GM12878 (cell line): ENCODE results near the gene CSF1. TPM values are rescaled to one million over a fixed set of nuclear protein-coding genes. Genes with fewer than 3 reads are reported as not detected.

Source experiments
- ATAC-seq: fragments of 200-7000 bp; cut with Tn5 transposase; 3 replicates; pipeline ENCODE4 v1.9.1; 2020; ENCODE audit warnings: mild to moderate bottlenecking, moderate library complexity
- BruUV-seq: library from RNA; stranded (reverse); fragments of 400-500 nt; replicated peaks from 2 replicates; lab custom pipeline; 2021; lab: Mats Ljungman, UMichigan
- CTCF ChIA-PET: fragments of 300-600 bp; sonication (Branson Sonifier 250); formaldehyde crosslinking; extraction: SDS; loops from one replicate; lab custom pipeline; 2021; ENCODE audit warnings: inconsistent platforms; lab: Yijun Ruan, JAX
- POLR2A ChIA-PET: fragments of 350-600 bp; formaldehyde crosslinking; extraction: SDS; loops from one replicate; lab custom pipeline; 2021; ENCODE audit warnings: inconsistent platforms; lab: Charles Lee
- RAD21 ChIA-PET: fragments of 300-600 bp; sonication (Branson Sonifier 250); formaldehyde crosslinking; loops from one replicate; lab custom pipeline; 2023; ENCODE audit warnings: antibody characterized with exemption; ENCODE audit not compliant: unreplicated experiment; lab: Charles Lee
- SMC1A ChIA-PET: fragments of 300-600 bp; sonication (Branson Sonifier 250); formaldehyde crosslinking; loops from one replicate; lab custom pipeline; 2023; ENCODE audit not compliant: unreplicated experiment, uncharacterized antibody; lab: Charles Lee
- DNase-seq: peaks from one replicate; pipeline ENCODE4 v3.0.0-alpha.2; 2011; ENCODE audit warnings: low read depth, low spot score
- FAIRE-seq: peaks from 3 replicates; lab custom pipeline; 2011; peaks lifted over from hg19 to GRCh38; lab: Jason Lieb, UNC
- H2AFZ ChIP-seq: 2 replicates; pipeline ENCODE4 v1.6.0; 2011; ENCODE audit warnings: low read depth, low read length, control low read depth; ENCODE audit not compliant: control insufficient read depth
- H3K27ac ChIP-seq: 2 replicates; pipeline ENCODE4 v1.5.1; 2011; ENCODE audit warnings: control low read depth; ENCODE audit not compliant: control insufficient read depth, insufficient read depth
- H3K27me3 ChIP-seq, 2 experiments: replicated peaks in 1 of 2; 2 replicates each; pipeline versions ENCODE4 v1.6.0 to v1.6.1; 2011; ENCODE audit warnings: low read length in 1 of 2; ENCODE audit not compliant: control insufficient read depth in 2 of 2, insufficient read depth in 2 of 2
- H3K36me3 ChIP-seq, 2 experiments: 2 replicates each; pipeline ENCODE4 v1.5.1; 2011; ENCODE audit warnings: low read length in 1 of 2; ENCODE audit not compliant: control insufficient read depth in 2 of 2, insufficient read depth in 2 of 2
- H3K4me1 ChIP-seq: 2 replicates; pipeline ENCODE4 v1.6.1; 2011; ENCODE audit warnings: mild to moderate bottlenecking, low read length, moderate library complexity, mixed read lengths; ENCODE audit not compliant: control insufficient read depth, insufficient read depth
- H3K4me2 ChIP-seq: 2 replicates; pipeline ENCODE4 v1.6.0; 2011; ENCODE audit warnings: control low read depth; ENCODE audit not compliant: control insufficient read depth, insufficient read depth
- H3K4me3 ChIP-seq: fragments of 200-600 bp; sonication (generic); 2 replicates; pipeline ENCODE4 v1.5.1; 2016
- H3K79me2 ChIP-seq: 2 replicates; pipeline ENCODE4 v1.6.0; 2011; ENCODE audit warnings: low read length; ENCODE audit not compliant: control insufficient read depth, insufficient read depth
- H3K9ac ChIP-seq: 2 replicates; pipeline ENCODE4 v1.8.0; 2011; ENCODE audit warnings: low read length, control low read depth, mixed read lengths; ENCODE audit not compliant: control insufficient read depth, insufficient read depth
- H3K9me3 ChIP-seq: replicated peaks from 3 replicates; pipeline ENCODE4 v1.5.1; 2011; ENCODE audit warnings: mild to moderate bottlenecking, low read length; ENCODE audit not compliant: control insufficient read depth, insufficient read depth
- H4K20me1 ChIP-seq: 2 replicates; pipeline ENCODE4 v1.6.0; 2011; ENCODE audit not compliant: control insufficient read depth, insufficient read depth
- ESRRA ChIP-seq: IDR thresholded peaks from 2 replicates; pipeline ENCODE4 v1.6.1; 2012; ENCODE audit warnings: mild to moderate bottlenecking, low read length, improper control_type of control experiment
- NR2C2 ChIP-seq: IDR thresholded peaks from 2 replicates; pipeline ENCODE4 v1.6.1; 2011; ENCODE audit warnings: borderline replicate concordance, low read depth; ENCODE audit not compliant: control insufficient read depth, insufficient read length
- RAD21 ChIP-seq: IDR thresholded peaks from 2 replicates; pipeline ENCODE4 v1.6.1; 2011; ENCODE audit warnings: mild to moderate bottlenecking, low read depth, low read length, moderate library complexity; ENCODE audit not compliant: insufficient read depth
- WGBS: methylation state at CpG from one replicate; pipeline ENCODE4 v1.1.6; 2016; ENCODE audit warnings: low lambda C conversion rate; ENCODE audit not compliant: insufficient replicate concordance, insufficient coverage; ENCODE audit errors: missing lambda C conversion rate; 5-methylcytosine and 5-hydroxymethylcytosine counted together
- in situ Hi-C: fragments of 300-500 bp; cut with MboI; formaldehyde crosslinking; loops from 9 replicates; pipeline ENCODE4 v1.14.3; 2018; ENCODE audit warnings: mixed read lengths
- intact Hi-C: fragments of 100-400 bp; cut with micrococcal nuclease; formaldehyde crosslinking; loops from one replicate; pipeline ENCODE4 v1.14.2; 2022; ENCODE audit not compliant: unreplicated experiment
- polyA plus RNA-seq, 11 experiments: library from polyadenylated mRNA; depleted of rRNA in 4 of 11; unstranded in 6 of 11; stranded (reverse) in 5 of 11; fragments of >200 nt; fragmentation: Nextera tagmentation in 4 of 11; fragmentation: Illumina TruSeq in 1 of 11; extraction: Ambion mirVana in 4 of 11; extraction: Trizol in 1 of 11; gene quantifications; 1 replicate in 1 of 11; 2 replicates in 10 of 11; pipeline versions ENCODE4 v1.2.1 to v1.2.3, GENCODE V29; 2011 to 2016; ENCODE audit warnings: inconsistent platforms in 2 of 11, missing spikeins in 2 of 11, low read depth in 1 of 11
- total RNA-seq, 4 experiments: library from RNA; depleted of rRNA in 3 of 4; stranded (reverse); fragments of >200 nt in 3 of 4; fragmentation: Illumina TruSeq in 1 of 4; extraction: Trizol in 1 of 4; gene quantifications; 2 replicates each; pipeline versions ENCODE4 v1.2.1 to v1.2.3, GENCODE V29; 2013 to 2021
- TF ChIP-seq, protein P1 (sequence below), 3 experiments: IDR thresholded peaks in 2 of 3; conservative IDR thresholded peaks in 1 of 3; 2 replicates each; pipeline ENCODE4 v1.5.1; 2011; ENCODE audit warnings: low read depth in 3 of 3, low read length in 3 of 3, mild to moderate bottlenecking in 3 of 3, control low read depth in 2 of 3, moderate library complexity in 2 of 3, inconsistent platforms in 1 of 3, mixed read lengths in 1 of 3; ENCODE audit not compliant: control insufficient read depth in 2 of 3, insufficient read depth in 1 of 3; ENCODE audit errors: extremely low read depth in 1 of 3

CSF1 gene
- total and polyA plus RNA-seq, 10 of the 15 experiments (the other 5 are each of a cell fraction or from before 2014, with no cell fraction given) = 1.2 to 32.4 (median 13.0) TPM

DNA sequence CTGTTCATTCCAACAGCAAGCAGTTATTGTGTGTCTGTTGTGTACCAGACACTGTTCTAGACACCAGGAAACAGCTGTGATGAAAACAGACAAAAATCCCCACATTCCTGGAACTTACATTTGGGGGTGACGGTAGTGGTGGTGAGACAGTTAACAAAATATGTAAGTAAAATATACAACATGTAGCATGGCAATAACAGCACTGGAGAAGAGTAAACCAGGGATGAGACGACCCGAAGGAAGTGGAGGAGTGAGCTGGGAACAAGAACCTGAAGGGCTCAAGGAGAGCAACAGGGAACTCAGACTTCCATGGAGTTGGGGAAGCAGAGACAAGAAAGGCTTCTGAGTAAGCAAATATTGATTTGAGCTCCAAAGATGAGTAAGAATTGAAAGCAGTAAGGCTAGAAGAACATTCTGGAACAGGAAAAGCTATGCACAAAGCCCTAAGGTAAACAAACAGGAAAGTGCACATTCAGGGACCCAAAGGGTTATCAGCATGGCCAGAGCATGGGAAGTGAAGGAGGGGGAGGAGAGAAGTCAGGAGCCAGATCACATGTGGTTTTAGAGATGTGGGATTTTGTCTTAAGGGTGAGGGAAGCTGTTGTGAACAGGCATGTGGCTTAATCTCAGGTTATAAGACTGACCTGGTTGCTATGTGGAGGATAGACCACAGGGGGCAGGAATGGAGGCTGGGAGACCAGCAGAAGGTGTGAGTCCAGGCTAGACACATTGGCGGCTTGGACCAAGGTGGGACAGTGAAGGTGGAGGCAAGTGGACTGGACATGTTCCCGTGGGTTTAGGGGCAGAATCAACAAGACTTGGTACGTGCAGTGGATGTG, 7.3 kb downstream of the CSF1 start:
- Histone ChIP-seq H3K79me2 (peaks cover 21% of the 10 kb centered on the region), H3K4me3 (no peak overlapping the region), H2AFZ (no peak overlapping the region), H3K4me1 (no peaks in the 10 kb centered on the region), H3K27me3 (no peaks in the 10 kb centered on the region), H3K9ac (no peak overlapping the region), H3K36me3 (peaks cover 11 to 28% of the 10 kb centered on the region in 2 experiments), H4K20me1 (no peaks in the 10 kb centered on the region; the same call in 1 of the 2 replicates), H3K4me2 (no peak overlapping the region), H3K27ac (no peak overlapping the region), H3K9me3 (no peaks in the 10 kb centered on the region)
- TF ChIP-seq, protein P1, sequence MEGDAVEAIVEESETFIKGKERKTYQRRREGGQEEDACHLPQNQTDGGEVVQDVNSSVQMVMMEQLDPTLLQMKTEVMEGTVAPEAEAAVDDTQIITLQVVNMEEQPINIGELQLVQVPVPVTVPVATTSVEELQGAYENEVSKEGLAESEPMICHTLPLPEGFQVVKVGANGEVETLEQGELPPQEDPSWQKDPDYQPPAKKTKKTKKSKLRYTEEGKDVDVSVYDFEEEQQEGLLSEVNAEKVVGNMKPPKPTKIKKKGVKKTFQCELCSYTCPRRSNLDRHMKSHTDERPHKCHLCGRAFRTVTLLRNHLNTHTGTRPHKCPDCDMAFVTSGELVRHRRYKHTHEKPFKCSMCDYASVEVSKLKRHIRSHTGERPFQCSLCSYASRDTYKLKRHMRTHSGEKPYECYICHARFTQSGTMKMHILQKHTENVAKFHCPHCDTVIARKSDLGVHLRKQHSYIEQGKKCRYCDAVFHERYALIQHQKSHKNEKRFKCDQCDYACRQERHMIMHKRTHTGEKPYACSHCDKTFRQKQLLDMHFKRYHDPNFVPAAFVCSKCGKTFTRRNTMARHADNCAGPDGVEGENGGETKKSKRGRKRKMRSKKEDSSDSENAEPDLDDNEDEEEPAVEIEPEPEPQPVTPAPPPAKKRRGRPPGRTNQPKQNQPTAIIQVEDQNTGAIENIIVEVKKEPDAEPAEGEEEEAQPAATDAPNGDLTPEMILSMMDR (IDR thresholded peaks at IDR 0.05 in 2 of 3, conservative IDR thresholded peaks at IDR 0.05 in 1 of 3; ENCODE audit: control insufficient read depth in 2 of 3, extremely low read depth in 1 of 3, insufficient read depth in 1 of 3, low read depth in 3 of 3, low read length in 3 of 3) = peak in 2 of 3 experiments; percentile 23 to 28; a peak in 2 of 6 replicates
- TF ChIP-seq RAD21 = 0 out of 2 replicates have a peak, but pooled peaks have one; percentile 4
- no peak for TF ChIP-seq ESRRA
- TF ChIP-seq NR2C2 = no peak
- ATAC-seq (peak; percentile 45), DNase-seq (no peak), FAIRE-seq (no peak)
- 73% methylated on average over 6 of the region's 6 CpGs for WGBS
- ChIA-PET POLR2A (interaction anchor here (0.8 to 1.4 kb wide), 2 partner anchors 7 to 14 kb away, joined by 3 read pairs; no protein-coding TSS in a partner anchor), CTCF (interaction anchor here (0.7 to 1.7 kb wide), 3 partner anchors 64 to 189 kb away, joined by 3 to 8 read pairs (median 4); partner anchors contain the start of gene AHCYL1), SMC1A (interaction anchor here (0.9 to 1.2 kb wide), 4 partner anchors 23 to 127 kb away, joined by 3 read pairs; no protein-coding TSS in a partner anchor), RAD21 (interaction anchor here (2.0 kb wide), 1 partner anchor 66 kb away, joined by 9 read pairs; the partner anchor contains the start of gene AHCYL1)
- intact Hi-C loops (no loop called here), in situ Hi-C loops (no loop called here)
- BruUV-seq = TSS peak; percentile 4
